K562 (cell line): Measurements from ENCODE around the gene EXOC2. TPM values are rescaled to one million over a fixed set of nuclear protein-coding genes. Genes with fewer than 3 reads are reported as not detected.
A peak's percentile ranks its signal among the peaks of the same experiment; 100 is the strongest.

Experiments used
- CXXC5 ChIP-seq: fragments of 250-450 bp; sonication (Bioruptor Pico); IDR thresholded peaks from 2 replicates; pipeline ENCODE4 v1.8.0; 2022; ENCODE audit warnings: inconsistent platforms, mild to moderate bottlenecking, moderate library complexity
- MCM2 ChIP-seq: fragments of 450-650 bp; IDR thresholded peaks from 2 replicates; pipeline ENCODE4 v1.6.1; 2017; ENCODE audit warnings: low read depth, mild to moderate bottlenecking
- MECOM ChIP-seq: fragments of 250-450 bp; sonication (Bioruptor Pico); IDR thresholded peaks from 2 replicates; pipeline ENCODE4 v1.8.0; 2022; ENCODE audit warnings: inconsistent platforms
- MEIS2 ChIP-seq: fragments of 450-650 bp; IDR thresholded peaks from 2 replicates; pipeline ENCODE4 v1.6.1; 2014; ENCODE audit warnings: mild to moderate bottlenecking; ENCODE audit not compliant: partially characterized antibody
- NR2F6 ChIP-seq: fragments of 450-650 bp; formaldehyde crosslinking; IDR thresholded peaks from 2 replicates; pipeline ENCODE4 v1.4.0; 2020; ENCODE audit warnings: mild to moderate bottlenecking
- PHB2 ChIP-seq: fragments of 450-650 bp; IDR thresholded peaks from 2 replicates; pipeline ENCODE4 v1.6.1; 2017; ENCODE audit warnings: low read depth
- PTRF ChIP-seq: fragments of 450-650 bp; IDR thresholded peaks from 2 replicates; pipeline ENCODE4 v1.6.1; 2016; ENCODE audit warnings: mild to moderate bottlenecking, missing genetic modification characterization, missing compliant biosample characterization
- SAFB ChIP-seq: fragments of 200-400 bp; formaldehyde crosslinking; IDR thresholded peaks from 2 replicates; pipeline ENCODE4 v1.6.1; 2017; ENCODE audit warnings: low read depth, low read length, borderline replicate concordance
- SNRNP70 ChIP-seq: fragments of 200-400 bp; formaldehyde crosslinking; optimal IDR thresholded peaks from 2 replicates; pipeline ENCODE3; 2017; ENCODE audit warnings: low read depth, low read length
- TSHZ1 ChIP-seq: fragments of 250-450 bp; sonication (Bioruptor Pico); IDR thresholded peaks from 2 replicates; pipeline ENCODE4 v1.4.0; 2020; ENCODE audit warnings: mild to moderate bottlenecking, moderate library complexity
- ZNF175 ChIP-seq: fragments of 200-800 bp; sonication (Bioruptor generic); IDR thresholded peaks from 2 replicates; pipeline ENCODE4 v1.6.1; 2016; ENCODE audit warnings: low read depth, mild to moderate bottlenecking, missing genetic modification characterization, missing compliant biosample characterization
- ZNF253 ChIP-seq: fragments of 250-450 bp; sonication (Bioruptor Pico); conservative IDR thresholded peaks from 2 replicates; pipeline ENCODE4 v1.6.1; 2021; ENCODE audit warnings: mild to moderate bottlenecking
- ZNF668 ChIP-seq: fragments of 250-450 bp; sonication (Bioruptor Pico); IDR thresholded peaks from 2 replicates; pipeline ENCODE4 v1.8.0; 2022; ENCODE audit warnings: mild to moderate bottlenecking, inconsistent platforms
- ZNF77 ChIP-seq: fragments of 250-450 bp; sonication (Bioruptor Pico); IDR thresholded peaks from 2 replicates; pipeline ENCODE4 v1.5.0; 2020
- polyA plus RNA-seq, 8 experiments: library from polyadenylated mRNA; depleted of rRNA in 4 of 8; stranded (reverse) in 5 of 8; unstranded in 3 of 8; fragments of >200 nt; fragmentation: Nextera tagmentation in 2 of 8; fragmentation: Illumina TruSeq in 1 of 8; extraction: Ambion mirVana in 2 of 8; extraction: Trizol in 1 of 8; gene quantifications; 2 replicates each; pipeline versions ENCODE4 v1.2.1 to v1.2.3, GENCODE V29; 2011 to 2014; ENCODE audit warnings: inconsistent platforms in 1 of 8, missing spikeins in 1 of 8
- total RNA-seq, 7 experiments: library from RNA; depleted of rRNA in 6 of 7; stranded (reverse); fragments of >200 nt in 6 of 7; fragmentation: Illumina TruSeq in 2 of 7; extraction: Trizol in 2 of 7; gene quantifications; 2 replicates each; pipeline versions ENCODE4 v1.2.1 to v1.2.3, GENCODE V29; 2011 to 2021; ENCODE audit warnings: low replicate concordance in 1 of 7
- TF ChIP-seq, protein P1 (sequence below): sonication (generic); formaldehyde crosslinking; IDR thresholded peaks from 2 replicates; pipeline ENCODE4 v1.8.1; 2023; ENCODE audit warnings: mild to moderate bottlenecking, missing genetic modification reagents
- TF ChIP-seq, protein P2 (sequence below): fragments of 450-650 bp; IDR thresholded peaks from 2 replicates; pipeline ENCODE4 v1.6.1; 2016; ENCODE audit warnings: missing biosample characterization, missing genetic modification characterization

EXOC2 gene
- total and polyA plus RNA-seq, 9 of the 15 experiments (the other 6 are each of a cell fraction or from before 2014, with no cell fraction given) = 12.2 to 30.2 (median 24.2) TPM

GRCh38 chr6:692356-692851 lies 535 bp downstream of the EXOC2 start (continued):
- TF ChIP-seq, protein P1, sequence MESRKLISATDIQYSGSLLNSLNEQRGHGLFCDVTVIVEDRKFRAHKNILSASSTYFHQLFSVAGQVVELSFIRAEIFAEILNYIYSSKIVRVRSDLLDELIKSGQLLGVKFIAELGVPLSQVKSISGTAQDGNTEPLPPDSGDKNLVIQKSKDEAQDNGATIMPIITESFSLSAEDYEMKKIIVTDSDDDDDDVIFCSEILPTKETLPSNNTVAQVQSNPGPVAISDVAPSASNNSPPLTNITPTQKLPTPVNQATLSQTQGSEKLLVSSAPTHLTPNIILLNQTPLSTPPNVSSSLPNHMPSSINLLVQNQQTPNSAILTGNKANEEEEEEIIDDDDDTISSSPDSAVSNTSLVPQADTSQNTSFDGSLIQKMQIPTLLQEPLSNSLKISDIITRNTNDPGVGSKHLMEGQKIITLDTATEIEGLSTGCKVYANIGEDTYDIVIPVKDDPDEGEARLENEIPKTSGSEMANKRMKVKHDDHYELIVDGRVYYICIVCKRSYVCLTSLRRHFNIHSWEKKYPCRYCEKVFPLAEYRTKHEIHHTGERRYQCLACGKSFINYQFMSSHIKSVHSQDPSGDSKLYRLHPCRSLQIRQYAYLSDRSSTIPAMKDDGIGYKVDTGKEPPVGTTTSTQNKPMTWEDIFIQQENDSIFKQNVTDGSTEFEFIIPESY (CRISPR knock-in tag) = no peak
- TF ChIP-seq MECOM (CRISPR knock-in tag) (0 out of 2 replicates have a peak, but pooled peaks have one; percentile 53), MCM2 (no peak), NR2F6 (CRISPR knock-in tag) (no peak), PHB2 (no peak), TSHZ1 (CRISPR knock-in tag) (no peak), SNRNP70 (no peak), PTRF (tag) (no peak), SAFB (no peak), CXXC5 (no peak; the same call in 1 of the 2 replicates), ZNF668 (CRISPR knock-in tag) (no peak), ZNF77 (CRISPR knock-in tag) (no peak), MEIS2 (peak; percentile 43), ZNF175 (CRISPR knock-in tag) (no peak), ZNF253 (CRISPR knock-in tag) (no peak)
- TF ChIP-seq, protein P2, sequence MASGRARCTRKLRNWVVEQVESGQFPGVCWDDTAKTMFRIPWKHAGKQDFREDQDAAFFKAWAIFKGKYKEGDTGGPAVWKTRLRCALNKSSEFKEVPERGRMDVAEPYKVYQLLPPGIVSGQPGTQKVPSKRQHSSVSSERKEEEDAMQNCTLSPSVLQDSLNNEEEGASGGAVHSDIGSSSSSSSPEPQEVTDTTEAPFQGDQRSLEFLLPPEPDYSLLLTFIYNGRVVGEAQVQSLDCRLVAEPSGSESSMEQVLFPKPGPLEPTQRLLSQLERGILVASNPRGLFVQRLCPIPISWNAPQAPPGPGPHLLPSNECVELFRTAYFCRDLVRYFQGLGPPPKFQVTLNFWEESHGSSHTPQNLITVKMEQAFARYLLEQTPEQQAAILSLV (tag) = no peak
